HG03060 (cell line): Measurements from ENCODE around the gene OR6J1.
"Not testable (repeated sequence)": the region's sequence is repeated elsewhere in the genome, so short reads cannot be mapped to it uniquely, and the experiment has no call there.

Experiments used
- ATAC-seq: cut with Tn5 transposase; IDR thresholded peaks from one replicate; pipeline ENCODE4 v1.9.1; 2021; ENCODE audit warnings: low read depth, moderate number of reproducible peaks; ENCODE audit not compliant: unreplicated experiment

Gene OR6J1

GRCh38 chr14:22651586-22651985, 7.4 kb upstream of the OR6J1 start:
- no peak for ATAC-seq

GRCh38 chr14:22650960-22651521, 6.9 kb upstream of the OR6J1 start:
- ATAC-seq = peak; percentile 47

DNA sequence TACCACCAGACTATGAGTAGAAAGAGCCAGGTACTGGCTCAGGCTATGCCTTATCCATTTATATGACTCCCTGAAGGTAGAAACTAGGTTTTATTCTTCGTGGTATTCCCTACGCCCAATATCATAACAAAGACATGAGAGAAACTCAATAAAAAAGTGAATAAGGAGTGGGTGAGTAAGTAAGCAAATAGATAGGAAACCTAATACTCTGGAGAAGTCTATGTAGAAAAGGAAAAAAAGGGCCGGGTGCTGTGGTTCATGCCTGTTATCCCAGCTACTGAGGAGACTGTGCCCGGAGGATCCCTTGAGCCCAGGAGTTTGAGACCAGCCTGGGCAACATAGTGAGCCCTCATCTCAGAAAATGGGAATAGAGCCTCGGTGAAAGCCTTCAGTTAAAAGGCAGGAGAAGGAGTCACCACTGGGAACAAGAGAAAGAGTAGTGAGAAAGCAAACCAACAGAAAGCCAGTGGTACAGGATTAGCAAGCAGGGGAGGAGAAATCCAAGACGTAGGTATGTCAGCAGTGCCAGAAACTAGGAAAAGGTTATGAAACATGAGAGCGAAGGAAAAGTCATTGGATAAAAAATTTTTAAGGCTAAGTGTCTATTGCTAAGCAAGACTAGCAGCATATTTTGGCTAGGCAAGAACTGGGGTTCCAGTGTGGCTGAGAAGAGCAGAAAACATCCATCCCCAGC, 6.0 kb upstream of the OR6J1 start:
- ATAC-seq = no peak

- ATAC-seq = no peak
Observed at GRCh38 chr14:22648506-22648905, 4.4 kb upstream of the OR6J1 start.

DNA sequence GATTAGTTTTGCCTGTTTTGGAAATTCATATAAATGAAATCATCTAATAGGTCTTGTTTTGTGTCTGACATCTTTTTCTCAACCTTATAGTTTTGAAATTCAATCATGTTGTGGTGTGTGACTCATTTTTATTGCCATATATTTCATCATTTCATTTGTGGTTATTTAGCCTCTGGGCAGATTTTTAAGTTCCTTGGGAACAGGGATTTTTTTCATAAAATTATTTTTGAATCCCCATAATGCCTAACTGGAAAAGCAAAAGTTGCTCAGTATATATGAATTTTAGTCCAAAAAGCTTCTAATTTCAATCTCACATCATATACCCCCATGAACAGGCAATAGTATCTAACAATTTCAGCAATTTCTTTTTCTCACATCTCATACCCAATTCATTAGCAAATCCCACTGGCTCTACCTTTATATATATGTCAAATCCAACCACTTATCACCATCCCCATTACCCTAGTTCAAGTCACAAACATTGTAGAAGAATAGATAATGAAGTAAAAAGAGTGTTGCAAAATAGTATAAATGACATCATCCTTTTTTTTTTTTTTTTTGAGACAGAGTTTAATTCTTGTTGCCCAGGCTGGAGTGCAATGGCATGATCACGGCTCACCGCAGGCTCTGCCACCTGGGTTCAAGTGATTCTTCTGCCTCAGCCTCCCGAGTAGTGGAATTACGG, 2.6 kb upstream of the OR6J1 start:
- no peak for ATAC-seq

- no peak for ATAC-seq
Observed at GRCh38 chr14:22641846-22642245, 2.3 kb downstream of the OR6J1 start.

GRCh38 chr14:22640192-22640591, 4.0 kb downstream of the OR6J1 start:
- no peak for ATAC-seq

DNA sequence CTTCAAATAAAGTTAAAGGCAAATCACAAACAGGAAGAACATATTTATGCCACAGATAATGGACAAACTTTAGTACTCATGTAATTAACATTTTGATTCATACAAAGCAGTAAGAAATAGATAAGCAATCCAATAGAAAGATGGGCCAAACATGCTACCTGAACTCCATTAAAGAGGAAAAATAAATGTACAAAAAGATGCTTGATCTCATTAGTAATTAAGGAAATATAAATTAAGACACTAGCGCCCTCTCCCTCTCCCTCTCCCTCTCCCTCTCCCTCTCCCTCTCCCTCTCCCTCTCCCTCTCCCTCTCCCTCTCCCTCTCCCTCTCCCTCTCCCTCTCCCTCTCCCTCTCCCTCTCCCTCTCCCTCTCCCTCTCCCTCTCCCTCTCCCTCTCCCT, 8.2 kb downstream of the OR6J1 start:
- not testable (repeated sequence) for ATAC-seq

GRCh38 chr14:22634233-22634900, 9.8 kb downstream of the OR6J1 start:
- ATAC-seq = no peak

- ATAC-seq = no peak
Observed at GRCh38 chr14:22630486-22630885, 13.7 kb downstream of the OR6J1 start.

DNA sequence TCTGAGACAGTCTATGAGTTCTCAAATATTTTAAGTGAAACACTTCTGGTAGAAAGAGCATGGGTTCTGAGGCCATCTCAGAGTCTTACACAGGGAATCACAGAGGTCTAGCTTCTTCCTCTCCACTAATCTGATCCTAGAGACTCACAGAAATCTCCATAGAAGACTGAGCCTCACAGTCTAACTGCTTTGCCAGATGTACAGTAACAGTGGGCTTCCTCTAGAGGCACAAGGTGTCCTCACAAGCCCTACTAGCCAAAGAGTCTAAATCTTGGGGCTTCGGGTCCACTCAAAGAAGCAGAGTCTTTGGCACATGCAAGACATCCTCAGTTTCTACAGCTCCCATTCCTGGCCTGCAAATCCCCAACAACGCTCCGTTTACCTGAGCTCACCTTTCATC, 14.1 kb downstream of the OR6J1 start:
- ATAC-seq = no peak

GRCh38 chr14:22629361-22629760, 14.8 kb downstream of the OR6J1 start:
- ATAC-seq = no peak

- no peak for ATAC-seq
Observed at GRCh38 chr14:22627506-22628263, 16.5 kb downstream of the OR6J1 start.

DNA sequence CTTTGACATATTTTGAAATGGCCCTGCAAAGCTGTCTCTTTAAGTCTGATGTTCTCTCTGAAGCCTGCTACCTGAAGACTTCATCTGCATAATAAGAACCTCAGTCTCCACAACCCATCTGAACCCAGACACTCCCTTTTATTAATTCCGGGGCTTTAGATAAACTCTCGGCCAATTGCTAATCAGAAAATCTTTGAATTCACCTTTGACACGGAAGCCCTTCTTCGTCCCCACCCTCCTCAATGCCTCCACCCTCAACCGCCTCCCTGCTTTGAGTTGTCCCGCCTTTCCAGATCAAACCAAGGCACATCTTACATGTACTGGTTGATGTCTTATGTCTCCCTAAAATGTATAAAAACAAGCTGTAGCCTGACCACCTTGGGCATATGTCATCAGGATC, 17.6 kb downstream of the OR6J1 start:
- ATAC-seq = no peak

- no peak for ATAC-seq
Observed at GRCh38 chr14:22623047-22623446, 21.1 kb downstream of the OR6J1 start.

GRCh38 chr14:22622255-22622654, 21.9 kb downstream of the OR6J1 start:
- no peak for ATAC-seq

DNA sequence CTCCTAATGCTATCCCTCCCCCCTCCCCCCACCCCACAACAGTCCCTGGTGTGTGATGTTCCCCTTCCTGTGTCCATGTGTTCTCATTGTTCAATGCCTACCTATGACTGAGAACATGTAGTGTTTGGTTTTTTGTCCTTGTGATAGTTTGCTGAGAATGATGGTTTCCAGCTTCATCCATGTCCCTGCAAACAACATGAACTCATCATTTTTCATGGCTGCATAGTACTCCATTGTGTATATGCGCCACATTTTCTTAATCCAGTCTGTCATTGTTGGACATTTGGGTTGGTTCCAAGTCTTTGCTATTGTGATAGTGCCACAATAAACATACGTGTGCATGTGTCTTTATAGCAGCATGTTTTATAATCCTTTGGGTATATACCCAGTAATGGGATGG, 28.4 kb downstream of the OR6J1 start:
- ATAC-seq = not testable (repeated sequence)

GRCh38 chr14:22614240-22614799, 29.8 kb downstream of the OR6J1 start:
- ATAC-seq = no peak

DNA sequence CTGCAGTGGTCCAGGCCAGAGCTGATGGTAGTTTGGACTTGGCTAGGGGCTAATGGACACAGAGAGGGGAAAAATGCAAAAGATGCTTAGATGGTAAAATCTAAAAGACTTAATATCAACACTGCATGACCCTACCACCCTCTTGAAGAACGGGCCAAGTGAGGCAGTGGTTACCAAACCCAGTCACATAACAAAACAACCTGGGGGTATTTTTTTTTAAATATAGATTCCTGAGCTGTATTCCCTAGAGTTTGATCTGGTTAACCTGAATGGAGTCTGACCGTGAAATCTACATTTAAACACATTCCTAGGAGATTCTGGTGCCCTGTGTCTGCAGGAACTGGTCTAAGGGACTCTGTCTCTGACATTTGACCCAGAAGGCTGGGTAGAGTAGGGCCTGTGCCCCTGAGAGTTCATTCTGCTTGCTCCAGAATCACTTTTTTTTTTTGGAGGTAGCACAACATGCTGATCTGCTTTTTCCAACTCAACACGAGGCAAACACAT, 30.4 kb downstream of the OR6J1 start:
- no peak for ATAC-seq

GRCh38 chr14:22613106-22613695, 31.0 kb downstream of the OR6J1 start:
- ATAC-seq = no peak
